GM23338 (cell line): Measurements from ENCODE around the gene CARHSP1.

Experiments
- CREB1 ChIP-seq: fragments of 250-450 bp; sonication (Bioruptor Pico); IDR thresholded peaks from 2 replicates; pipeline ENCODE4 v1.5.0; 2020; ENCODE audit warnings: low read depth, mild to moderate bottlenecking, moderate library complexity
- CTCF ChIP-seq, 2 experiments: fragments of 200-600 bp in 1 of 2; sonication (generic) in 1 of 2; conservative IDR thresholded peaks; 2 replicates each; pipeline versions ENCODE4 v1.5.1 to v1.6.1; 2016 to 2017; ENCODE audit warnings: antibody characterized with exemption in 2 of 2, low read depth in 2 of 2, mild to moderate bottlenecking in 2 of 2, moderate library complexity in 1 of 2
- ETS1 ChIP-seq: IDR thresholded peaks from 2 replicates; pipeline ENCODE4 v1.6.1; 2016; ENCODE audit warnings: antibody characterized with exemption
- EZH2 ChIP-seq: fragments of 200-600 bp; sonication (generic); IDR thresholded peaks from one replicate; pipeline ENCODE4 v1.8.0; 2017; ENCODE audit warnings: antibody characterized with exemption, mild to moderate bottlenecking, low read depth; ENCODE audit not compliant: unreplicated experiment
- JUNB ChIP-seq: IDR thresholded peaks from one replicate; pipeline ENCODE4 v1.6.1; 2016; ENCODE audit warnings: antibody characterized with exemption; ENCODE audit not compliant: unreplicated experiment
- POLR2AphosphoS5 ChIP-seq: IDR thresholded peaks from 2 replicates; pipeline ENCODE4 v1.6.1; 2016; ENCODE audit warnings: antibody characterized with exemption, low read depth
- REST ChIP-seq: IDR thresholded peaks from one replicate; pipeline ENCODE4 v1.6.1; 2018; ENCODE audit warnings: antibody characterized with exemption; ENCODE audit not compliant: unreplicated experiment

GRCh38 chr16:8889893-8890548 is 21.2 kb upstream of the CARHSP1 start:
- no peak for TF ChIP-seq CTCF (conservative IDR thresholded peaks at IDR 0.05; ENCODE audit: low read depth in 2 of 2)
- no peak for TF ChIP-seq JUNB
- no peak for TF ChIP-seq POLR2AphosphoS5
- no peak for TF ChIP-seq EZH2
- no peak for TF ChIP-seq ETS1
- TF ChIP-seq REST: no peak
- no peak for TF ChIP-seq CREB1 (CRISPR knock-in tag)
